ENCODE data around the gene SORCS2.

SORCS2 gene

DNA sequence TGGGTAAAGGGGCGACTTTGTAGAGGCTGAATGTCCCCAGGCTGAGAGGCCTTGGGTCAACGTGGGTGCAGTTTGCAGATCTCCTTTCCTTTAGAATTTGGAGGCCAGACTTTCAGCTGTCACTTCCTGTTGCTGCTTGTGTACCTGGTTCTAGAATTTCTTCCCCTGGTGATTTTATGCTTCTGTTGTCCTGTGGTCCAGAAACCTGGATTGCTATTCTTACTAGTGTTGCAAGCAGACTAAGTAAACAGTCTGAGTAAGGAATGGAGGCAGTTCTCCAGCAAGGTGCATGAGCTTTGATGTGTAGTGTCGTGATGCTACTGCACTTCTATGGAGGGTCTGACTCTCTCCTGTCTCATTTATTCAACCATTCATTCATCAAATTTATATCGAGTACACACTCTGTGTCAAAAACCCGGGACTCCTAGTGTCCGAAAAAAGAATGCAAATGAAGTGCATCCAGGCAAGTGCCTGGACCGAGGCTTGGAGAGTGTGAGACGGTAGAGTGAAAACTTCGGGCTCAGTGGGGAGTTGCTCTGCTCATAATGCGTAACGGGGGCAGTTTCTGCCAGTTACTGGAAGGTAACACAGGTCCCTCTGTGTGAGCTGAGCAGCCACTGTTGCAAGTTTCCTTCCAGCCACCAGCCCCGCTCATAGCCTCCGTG lies 83.3 kb downstream of the SORCS2 start:
- DNase-seq (ENCODE audit: low read depth, low spot score) = no peak
- H3K4me3 ChIP-seq (ENCODE audit: low read length) = no peak overlapping the region

DNA sequence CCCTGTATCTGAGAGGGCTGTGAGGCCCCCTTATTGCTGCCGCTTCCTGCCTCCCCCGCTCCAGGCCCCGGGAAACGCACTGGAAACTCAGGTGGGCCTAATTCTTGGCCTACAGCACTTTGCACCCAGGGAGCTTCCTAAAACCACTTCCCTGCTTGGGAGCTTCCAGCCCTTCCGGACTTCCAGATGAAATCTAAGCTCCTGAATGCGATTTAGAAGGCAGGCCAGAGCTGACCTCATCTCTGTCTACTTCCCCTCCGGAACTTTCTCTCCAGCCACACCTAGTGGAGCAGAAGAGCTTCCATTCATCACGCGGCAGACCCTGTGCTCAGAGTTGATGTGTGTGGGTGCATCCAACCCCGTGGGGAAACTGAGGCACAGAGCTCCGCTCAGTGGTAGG lies 84.2 kb downstream of the SORCS2 start:
- H3K4me3 ChIP-seq (ENCODE audit: low read length) = no peak overlapping the region
- no peak for DNase-seq (ENCODE audit: low read depth, low spot score)

DNA sequence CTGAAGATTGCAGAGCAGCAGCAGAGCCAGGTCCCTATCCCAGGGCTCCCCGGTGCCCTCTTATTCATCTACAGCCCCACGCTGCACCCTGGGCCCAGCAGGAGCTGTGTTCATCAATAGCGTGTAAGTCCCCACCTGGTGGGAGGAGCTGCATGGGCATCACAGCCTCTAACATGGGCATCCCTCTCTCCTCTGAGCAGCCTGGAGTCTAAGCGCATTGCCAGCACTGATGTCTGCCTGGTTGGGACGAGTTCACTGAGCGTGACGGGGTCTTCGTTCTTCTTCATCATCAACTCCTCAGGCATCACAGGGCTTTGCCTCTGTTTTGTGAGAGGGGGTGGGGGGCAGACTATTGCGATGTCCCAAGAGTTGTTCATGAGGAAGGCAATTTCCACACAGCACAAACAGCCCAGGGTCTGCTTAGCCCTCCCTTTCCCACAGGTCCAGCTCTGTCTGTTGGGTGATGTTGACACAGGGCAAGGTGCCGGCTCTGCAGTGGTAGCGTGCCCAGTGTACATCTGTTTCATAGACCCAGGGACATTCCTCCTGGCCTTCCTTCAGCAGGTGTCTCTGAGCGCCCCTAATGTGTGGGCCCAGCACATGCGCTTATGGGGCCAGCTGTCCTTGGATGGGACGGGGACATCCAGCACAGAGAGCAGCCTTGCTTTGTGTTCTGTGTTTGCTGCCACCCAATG lies 85.9 kb downstream of the SORCS2 start:
- H3K4me3 ChIP-seq (ENCODE audit: low read length) = no peak overlapping the region
- no peak for DNase-seq (ENCODE audit: low read depth, low spot score)

DNA sequence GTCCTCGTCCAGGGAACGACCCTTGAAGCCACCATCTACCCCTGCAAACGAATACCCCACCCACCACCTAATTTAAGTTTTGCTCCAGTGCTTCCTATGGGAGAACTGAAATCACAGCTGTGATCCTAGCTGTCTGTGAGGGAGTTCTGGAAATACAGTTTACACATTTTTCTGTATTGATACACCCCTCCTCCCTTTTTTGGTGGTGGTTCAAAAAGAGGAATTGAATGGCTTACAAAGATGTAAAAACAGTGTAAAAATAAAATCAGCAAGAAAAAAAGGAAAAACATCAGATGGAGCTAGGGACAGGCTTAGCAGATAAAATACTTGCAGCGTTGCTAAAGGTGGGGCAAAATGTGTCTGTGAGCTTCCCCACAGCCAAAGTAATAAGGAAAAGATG lies 86.6 kb downstream of the SORCS2 start:
- DNase-seq (ENCODE audit: low read depth, low spot score) = no peak
- H3K4me3 ChIP-seq (ENCODE audit: low read length) = no peak overlapping the region

DNA sequence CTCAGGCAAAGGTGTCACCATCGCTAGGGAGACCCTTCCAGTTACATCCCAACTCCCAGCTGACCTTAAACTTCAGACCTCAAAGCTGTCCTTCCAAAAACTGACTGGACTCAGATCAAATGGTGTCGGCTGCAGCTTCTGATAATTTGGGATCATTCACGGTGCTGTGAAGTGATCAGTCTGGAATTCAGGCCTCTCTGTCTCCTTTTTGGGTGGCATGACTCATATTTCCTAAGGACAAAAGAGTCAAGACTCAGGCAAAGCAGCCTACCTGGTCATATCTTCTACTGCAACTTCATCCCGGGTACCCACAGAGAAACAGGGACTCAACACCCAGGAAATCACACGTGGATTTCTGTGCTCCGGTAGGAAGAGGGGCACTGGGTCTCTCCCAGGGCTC lies 87.6 kb downstream of the SORCS2 start:
- H3K4me3 ChIP-seq (ENCODE audit: low read length) = no peak overlapping the region
- no peak for DNase-seq (ENCODE audit: low read depth, low spot score)

DNA sequence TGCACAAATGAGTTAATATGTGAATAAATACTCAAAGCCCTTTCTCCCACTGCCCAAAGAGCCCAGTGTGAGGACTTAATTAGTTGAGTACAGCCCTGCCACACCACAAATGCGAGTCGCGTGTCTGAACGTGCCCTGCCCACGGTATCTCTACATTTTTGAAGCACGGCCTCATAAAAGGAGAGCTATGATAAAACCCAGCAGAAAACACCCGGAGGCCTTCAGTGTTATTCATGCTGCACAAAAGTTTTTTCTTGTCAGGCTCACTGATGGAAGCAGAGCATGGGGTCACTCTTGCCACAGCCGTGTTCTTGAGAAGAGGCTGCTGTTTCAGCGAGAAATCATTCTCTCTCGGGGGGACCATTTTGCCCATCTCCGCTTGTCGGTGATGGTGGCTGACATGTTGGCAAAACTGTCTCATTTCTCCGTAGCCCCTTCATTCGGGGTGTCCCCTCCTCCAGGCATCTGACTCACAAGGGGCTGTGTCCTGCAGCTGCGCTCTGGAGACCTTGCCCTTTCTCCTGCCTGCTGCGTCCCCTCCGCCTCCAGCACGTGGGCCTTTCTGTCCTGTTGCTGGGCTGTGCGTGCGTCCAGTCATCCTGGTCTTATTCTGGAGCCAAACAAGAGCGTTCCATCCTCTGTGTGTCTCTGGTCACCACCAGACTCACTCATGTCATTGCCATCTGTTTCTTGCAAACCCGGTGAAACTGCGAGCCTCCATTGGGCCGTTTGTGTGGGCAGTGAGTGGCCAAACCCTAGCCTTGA lies 88.8 kb downstream of the SORCS2 start:
- DNase-seq (ENCODE audit: low read depth, low spot score) = no peak
- H3K4me3 ChIP-seq (ENCODE audit: low read length) = no peak overlapping the region

DNA sequence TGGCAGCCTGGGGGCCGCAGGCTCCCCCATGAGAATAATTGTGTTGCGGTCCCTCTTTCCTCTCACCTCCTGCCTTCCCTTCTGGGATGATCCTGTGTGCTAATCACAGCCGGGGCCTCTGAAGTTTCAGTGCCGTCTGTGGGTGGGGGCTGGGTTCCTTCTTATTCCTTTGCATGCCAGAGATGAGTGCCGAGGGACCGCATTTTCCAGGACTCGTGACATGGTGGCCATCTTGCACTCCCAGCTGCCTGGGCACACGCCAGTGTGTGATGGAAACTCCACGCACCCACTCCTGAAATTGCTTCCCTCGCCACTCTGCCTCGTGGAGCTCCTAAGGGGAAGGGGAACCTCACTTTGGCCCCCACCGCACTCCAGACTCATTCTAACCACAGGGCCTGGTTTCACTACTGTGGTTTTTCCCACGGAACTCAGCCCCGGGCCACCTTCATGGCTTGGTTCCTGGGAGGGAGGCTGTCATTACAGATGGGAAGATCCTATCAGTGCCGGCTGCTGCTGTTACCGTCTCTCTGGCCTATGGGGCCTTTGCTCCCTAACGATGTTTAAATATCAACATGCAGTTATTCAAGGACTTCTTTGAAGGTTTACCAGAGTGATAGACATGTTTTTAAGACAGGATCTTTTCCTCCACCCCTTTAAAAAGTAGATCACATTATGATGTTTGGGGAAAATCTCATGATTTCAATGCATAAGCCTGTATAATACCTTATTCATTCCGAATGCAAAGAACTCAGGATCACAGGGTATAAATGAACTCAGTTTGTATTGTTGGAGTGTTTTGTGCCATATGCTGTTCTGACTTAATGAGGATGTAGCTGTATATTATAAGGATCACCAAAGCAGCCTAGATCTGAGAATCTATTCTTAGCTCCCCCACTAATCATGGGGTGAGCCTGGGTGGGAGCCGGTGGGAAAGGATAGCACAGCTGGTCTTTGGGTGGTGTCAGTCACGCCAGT lies 89.6 kb downstream of the SORCS2 start:
- no peak for DNase-seq (ENCODE audit: low read depth, low spot score)
- no peak overlapping the region for H3K4me3 ChIP-seq (ENCODE audit: low read length)

DNA sequence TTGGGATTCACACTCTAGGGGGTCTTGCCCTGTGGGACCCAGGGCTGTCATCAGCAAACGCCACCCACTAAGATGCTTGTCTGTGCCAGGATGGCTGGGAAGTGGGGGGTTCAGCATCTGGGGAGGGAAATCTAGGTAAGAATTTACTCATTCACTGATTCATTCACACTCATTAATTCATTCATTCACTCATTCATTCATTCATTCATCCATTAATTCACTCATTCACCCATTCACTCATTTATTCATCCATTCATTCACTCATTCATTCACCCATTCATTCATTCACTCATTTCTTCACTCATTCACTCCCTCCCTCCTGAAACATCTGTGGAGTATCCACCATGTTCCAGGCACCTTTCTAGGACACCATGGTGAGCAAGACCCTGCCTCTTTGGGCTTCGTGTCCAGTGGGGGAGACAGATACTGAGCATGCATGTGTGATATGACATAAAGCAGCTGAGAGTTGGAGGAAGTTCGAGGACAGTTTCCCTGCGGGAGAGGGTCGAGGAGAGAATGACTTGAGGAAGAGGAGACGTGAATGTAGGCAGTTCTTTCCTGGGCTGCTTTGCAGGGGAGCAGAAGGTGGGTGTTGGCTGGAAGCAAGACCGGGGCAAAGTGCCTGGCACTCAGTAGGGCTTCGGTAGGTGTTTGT lies 90.6 kb downstream of the SORCS2 start:
- no peak for DNase-seq (ENCODE audit: low read depth, low spot score)
- H3K4me3 ChIP-seq (ENCODE audit: low read length) = no peak overlapping the region

DNA sequence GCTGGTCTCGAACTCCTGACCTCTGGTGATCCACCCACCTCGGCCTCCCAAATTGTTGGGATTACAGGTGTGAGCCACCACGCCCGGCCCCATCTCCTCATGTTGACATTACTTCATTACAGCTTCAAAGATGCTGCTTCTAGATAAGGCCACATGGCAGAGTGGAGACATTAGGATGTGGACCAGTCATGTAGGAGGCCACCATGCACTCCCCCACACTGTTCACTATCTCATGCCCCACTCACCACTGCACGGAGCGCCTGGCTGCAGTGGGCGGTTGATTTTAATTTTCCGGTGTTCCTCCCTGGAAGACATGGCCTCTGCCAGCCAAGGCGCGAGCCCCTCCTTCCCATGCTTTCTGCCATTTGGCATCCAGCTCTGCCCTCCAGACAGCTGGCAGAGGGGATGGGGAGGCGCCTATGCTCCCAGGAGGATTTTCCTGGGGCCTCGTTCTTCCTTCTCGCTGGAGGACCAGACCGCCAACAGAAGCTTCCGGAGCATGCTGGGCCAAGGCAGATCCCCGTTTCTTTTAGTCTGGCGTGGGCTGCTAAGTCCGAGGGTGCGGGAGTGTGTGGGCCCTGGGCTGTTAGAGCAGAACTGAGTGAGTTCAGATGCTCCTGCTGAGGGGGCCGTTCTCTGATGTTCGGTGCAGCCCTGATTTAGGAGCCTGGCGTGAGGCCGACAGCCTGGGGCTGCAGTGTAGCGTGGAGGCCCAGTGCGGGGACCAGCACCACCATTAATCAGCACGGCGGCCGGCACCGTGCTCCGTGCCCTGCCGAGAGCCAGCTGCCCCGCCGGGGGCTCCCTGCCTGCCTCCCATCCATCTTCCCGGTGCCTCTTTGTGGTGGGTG lies 93.1 kb downstream of the SORCS2 start:
- DNase-seq (ENCODE audit: low read depth, low spot score) = no peak

DNA sequence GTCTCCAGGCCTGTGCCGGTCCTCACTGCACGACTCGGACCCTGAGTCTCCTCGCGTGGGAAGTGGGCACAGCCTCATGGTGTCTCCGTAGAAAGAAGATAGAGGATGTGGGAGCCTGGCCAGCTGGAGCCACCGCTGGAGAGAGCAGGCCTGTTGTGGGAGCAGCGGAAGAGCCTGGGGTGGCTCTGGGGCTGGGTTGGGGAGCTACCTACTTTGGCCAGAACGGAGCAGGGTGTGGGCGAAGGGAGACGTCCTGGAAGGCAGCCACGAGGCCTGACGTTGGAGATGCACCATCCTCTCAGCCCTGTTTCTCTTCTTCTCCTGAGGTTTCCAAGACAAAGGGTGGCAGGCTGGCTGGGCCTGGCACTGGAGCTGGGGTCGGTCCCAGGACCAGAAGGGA lies 93.8 kb downstream of the SORCS2 start:
- DNase-seq (ENCODE audit: low read depth, low spot score) = no peak
- H3K4me3 ChIP-seq (ENCODE audit: low read length) = no peak overlapping the region

More for the DNA sequence above, 93.1 kb downstream of the SORCS2 start:
- H3K4me3 ChIP-seq (ENCODE audit: low read length) = no peak overlapping the region

DNA sequence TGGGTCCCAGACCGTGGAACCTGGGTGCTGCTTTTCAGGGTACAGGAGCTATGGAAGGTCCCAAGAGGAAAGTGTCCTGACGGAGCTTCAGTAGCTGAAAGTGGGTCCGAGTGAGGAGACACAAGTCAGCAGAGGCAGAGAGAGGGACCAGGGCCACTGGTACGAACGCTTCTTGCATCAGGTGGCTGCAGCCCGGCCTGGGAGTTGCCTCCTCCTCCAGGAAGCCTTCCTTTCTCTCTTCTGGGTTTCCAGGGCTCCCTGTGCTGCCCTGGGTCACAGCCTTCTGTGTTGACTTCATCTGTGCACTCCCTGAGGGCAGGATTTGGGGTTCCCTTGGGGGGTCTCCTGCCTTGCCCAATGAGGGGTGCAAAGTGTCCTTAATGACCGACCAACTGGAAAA lies 94.5 kb downstream of the SORCS2 start:
- H3K4me3 ChIP-seq (ENCODE audit: low read length) = no peak overlapping the region

DNA sequence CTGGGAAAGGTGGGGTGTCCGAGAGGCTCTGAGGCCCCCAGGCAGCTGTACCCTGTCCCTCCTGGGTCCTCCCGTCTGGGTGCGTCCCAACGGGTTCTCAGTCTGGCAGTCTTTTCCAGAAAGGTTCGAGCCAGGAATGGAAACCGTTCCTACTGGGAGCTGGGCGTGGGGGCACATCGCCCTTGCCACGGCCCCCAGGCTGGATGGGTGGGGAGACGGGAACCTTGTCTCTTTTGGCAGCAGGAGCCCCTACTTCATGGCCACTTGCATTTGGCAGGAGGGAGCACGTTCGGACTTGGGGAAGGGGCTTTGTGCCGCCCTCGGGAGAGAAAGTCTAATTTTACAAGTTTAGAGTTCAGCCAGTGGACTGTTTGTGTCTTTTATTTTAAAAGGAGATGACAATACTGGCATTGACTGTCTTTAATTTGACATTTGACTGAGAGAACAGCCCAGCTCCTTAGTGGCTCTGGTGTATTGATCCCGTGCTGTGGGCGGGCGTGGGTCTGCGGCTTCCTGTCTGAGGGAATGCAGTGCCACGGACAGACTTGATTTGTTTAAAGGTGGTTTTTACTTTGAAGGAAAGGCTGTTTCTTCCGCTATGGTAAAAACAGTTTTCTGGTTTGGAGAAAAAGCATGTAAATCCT lies 95.1 kb downstream of the SORCS2 start:
- H3K4me3 ChIP-seq (ENCODE audit: low read length) = no peak overlapping the region
- DNase-seq (ENCODE audit: low read depth, low spot score) = no peak

More for the DNA sequence above, 94.5 kb downstream of the SORCS2 start:
- no peak for DNase-seq (ENCODE audit: low read depth, low spot score)

DNA sequence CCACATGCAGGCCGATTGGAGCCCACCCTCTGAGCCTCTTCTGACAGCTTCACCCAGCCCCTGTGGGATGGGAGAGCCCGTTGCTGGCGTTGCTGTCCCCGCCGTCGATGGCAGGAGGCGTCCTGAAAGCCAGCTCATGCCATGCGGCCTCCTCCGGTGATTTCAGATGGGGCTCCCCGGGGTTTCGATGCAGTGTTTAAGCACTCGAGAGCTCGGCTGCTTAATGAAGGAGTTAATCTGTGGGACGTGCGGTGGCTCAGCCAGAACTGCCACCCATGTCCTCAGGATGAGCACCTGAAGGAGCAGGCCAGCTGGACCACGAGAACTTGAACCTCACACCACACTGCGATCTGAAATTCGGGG lies 95.6 kb downstream of the SORCS2 start:
- no peak overlapping the region for H3K4me3 ChIP-seq (ENCODE audit: low read length)
- no peak for DNase-seq (ENCODE audit: low read depth, low spot score)

DNA sequence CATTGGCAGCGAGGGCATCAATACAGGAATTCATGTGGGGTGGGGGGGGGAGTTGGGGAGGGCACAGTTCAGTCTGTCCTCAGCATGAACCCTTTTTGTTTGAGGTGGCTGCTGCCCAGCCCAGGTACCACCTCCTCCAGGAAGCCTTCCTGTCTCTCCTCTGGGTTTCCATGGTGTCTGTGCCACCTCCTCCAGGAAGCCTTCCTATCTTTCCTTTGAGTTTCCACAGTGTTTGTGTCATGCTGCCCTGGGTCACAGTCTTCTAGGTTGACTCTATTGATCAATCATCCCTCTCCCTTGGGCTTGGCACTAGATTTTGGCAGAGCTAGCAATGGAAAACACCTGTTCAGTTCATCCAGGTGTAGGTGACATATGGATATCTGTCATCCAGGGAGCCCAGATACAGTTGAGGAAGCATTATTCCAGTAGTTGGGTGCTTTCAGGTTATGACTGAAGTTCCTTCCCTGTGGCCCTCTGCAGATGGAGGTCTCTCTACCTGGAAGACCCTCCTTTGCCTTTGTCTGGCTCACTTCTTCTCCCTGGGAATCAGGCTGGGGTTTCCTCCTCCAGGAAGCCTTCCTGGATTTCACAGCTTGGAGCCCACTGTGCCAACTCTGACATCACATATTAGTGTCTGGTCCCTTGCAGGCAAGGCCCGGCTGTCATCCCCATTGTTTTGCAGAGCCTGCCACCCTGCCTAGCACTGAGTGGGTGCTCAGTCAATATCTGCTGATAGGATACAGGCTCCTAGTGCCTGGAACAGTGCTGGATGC lies 96.6 kb downstream of the SORCS2 start:
- DNase-seq (ENCODE audit: low read depth, low spot score) = no peak
- H3K4me3 ChIP-seq (ENCODE audit: low read length) = no peak overlapping the region

DNA sequence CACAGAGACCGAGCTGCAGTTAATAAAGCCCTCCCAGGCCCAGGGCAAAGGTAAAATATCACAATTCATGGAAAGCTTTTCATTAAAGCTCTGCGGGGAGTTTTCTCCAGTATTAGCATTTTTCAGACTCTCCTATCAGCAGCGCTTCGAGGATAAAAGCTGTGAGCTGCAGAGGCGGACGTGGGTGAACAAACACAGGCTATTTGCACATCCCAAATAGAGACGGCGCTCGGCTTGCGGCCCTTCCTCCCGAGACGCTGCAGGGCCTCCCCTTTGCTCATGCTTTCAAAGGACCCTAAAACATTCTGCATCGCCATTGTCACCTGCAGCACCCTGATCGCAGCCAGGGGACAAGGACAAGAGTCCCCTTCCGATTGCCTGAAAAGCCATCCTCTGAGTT lies 97.3 kb downstream of the SORCS2 start:
- no peak for DNase-seq (ENCODE audit: low read depth, low spot score)
- no peak overlapping the region for H3K4me3 ChIP-seq (ENCODE audit: low read length)

DNA sequence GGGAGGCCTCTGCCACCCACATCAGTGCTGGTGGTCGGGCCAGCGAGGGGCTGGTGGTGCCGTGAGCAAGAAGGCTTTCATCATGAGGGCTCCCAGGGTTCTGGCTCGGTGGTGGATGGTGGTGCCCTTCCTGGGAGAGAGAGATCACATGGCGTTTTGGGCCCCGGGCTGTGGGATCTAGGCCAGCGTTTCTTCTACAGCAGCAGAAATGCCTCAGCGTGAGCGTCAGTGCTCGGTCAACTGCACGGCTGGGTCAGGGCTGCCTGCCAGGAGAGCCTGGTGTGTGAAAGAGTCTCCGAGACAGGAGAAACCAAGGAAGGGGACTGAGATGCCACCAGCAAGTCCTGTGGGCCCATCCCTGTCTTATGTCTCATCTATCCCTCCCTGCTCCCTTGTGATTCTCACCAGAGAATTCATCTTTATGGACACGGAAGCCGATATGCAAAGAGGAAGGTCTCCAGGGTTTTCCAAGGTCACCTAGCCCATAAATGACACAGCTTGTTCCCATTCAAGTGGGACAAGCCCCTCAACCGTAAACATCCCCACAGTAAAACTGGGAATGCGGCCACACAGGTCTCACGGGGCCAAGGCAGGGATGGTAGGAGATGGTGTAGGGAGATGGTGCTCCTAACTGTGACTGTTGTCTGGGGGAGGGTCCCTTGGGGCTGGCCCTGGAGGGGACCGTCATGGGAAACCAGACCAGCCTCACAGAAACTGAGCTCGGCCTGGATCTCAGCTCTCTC lies 99.2 kb downstream of the SORCS2 start:
- no peak for DNase-seq (ENCODE audit: low read depth, low spot score)

More for the DNA sequence above, 99.2 kb downstream of the SORCS2 start:
- H3K4me3 ChIP-seq (ENCODE audit: low read length) = no peak overlapping the region

All from Jurkat, Clone E6-1 (cell line).